Upper lobe of left lung (tissue), 4 donors: ENCODE data around the gene BID.

Source experiments
- EP300 ChIP-seq, 4 donors: sonication (generic); formaldehyde crosslinking; IDR thresholded peaks; one replicate each; pipeline ENCODE4 v1.5.1; 2017; ENCODE audit warnings: antibody characterized with exemption in 4 of 4, control low read depth in 2 of 4
- POLR2A ChIP-seq, 4 donors: fragments of 450-650 bp; IDR thresholded peaks; one replicate each; pipeline ENCODE4 v1.5.1; 2016 to 2017; ENCODE audit warnings: antibody characterized with exemption in 4 of 4, mild to moderate bottlenecking in 2 of 4
- POLR2AphosphoS5 ChIP-seq, 2 donors: sonication (generic); formaldehyde crosslinking; IDR thresholded peaks; one replicate each; pipeline ENCODE4 v1.5.1; 2017; ENCODE audit warnings: antibody characterized with exemption in 2 of 2
- TF ChIP-seq, protein P1 (sequence below), 6 experiments: fragments of 450-650 bp in 4 of 6; fragments of 200-600 bp in 2 of 6; sonication (generic) in 2 of 6; IDR thresholded peaks; one replicate each; pipeline ENCODE4 v1.5.1; 2016 to 2019; ENCODE audit warnings: antibody characterized with exemption in 6 of 6

DNA sequence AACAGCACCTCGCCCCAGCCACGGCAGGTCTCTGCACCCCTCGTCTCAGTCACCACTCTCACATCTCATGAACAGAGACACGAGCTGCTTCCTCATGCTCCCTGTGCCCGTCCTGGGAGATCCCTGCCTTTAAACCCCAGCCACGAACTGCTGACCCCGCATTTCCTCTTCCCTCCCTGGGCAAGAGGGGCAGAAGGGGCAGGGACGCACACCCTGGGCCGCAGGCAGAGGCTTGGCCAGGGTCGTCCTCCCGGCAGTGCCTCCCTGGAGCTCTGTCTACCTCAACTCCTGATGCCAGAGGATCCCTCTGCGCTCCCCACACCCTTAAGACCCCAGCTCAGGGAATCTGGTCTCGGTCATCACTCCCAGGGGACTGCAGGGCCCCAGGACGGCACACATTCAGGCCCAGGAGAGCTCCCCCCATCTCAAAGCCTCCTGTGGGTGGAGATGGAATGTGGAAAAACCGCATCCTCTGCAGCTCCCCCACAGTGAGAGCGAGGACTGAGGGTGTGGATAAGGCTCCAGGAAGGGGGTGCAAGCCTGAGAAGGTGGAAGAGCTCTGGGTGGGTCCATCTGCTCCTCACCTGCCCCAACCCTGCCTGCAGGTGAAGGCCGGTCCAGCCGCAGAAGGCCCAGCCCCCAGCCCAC lies 1.2 kb downstream of the BID start:
- TF ChIP-seq, protein P1, sequence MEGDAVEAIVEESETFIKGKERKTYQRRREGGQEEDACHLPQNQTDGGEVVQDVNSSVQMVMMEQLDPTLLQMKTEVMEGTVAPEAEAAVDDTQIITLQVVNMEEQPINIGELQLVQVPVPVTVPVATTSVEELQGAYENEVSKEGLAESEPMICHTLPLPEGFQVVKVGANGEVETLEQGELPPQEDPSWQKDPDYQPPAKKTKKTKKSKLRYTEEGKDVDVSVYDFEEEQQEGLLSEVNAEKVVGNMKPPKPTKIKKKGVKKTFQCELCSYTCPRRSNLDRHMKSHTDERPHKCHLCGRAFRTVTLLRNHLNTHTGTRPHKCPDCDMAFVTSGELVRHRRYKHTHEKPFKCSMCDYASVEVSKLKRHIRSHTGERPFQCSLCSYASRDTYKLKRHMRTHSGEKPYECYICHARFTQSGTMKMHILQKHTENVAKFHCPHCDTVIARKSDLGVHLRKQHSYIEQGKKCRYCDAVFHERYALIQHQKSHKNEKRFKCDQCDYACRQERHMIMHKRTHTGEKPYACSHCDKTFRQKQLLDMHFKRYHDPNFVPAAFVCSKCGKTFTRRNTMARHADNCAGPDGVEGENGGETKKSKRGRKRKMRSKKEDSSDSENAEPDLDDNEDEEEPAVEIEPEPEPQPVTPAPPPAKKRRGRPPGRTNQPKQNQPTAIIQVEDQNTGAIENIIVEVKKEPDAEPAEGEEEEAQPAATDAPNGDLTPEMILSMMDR (IDR thresholded peaks at IDR 0.05) = no peak
- no peak for TF ChIP-seq POLR2AphosphoS5 (IDR thresholded peaks at IDR 0.05)
- no peak for TF ChIP-seq POLR2A (IDR thresholded peaks at IDR 0.05)
- no peak for TF ChIP-seq EP300 (IDR thresholded peaks at IDR 0.05)
